Loucy (cell line): ENCODE measurements around the gene SAFB2.

Experiments used
- H2AFZ ChIP-seq: fragments of 200-600 bp; sonication (generic); 2 replicates; pipeline ENCODE4 v1.6.0; 2016; ENCODE audit warnings: antibody characterized with exemption, mild to moderate bottlenecking, low read length, moderate library complexity
- H3F3A ChIP-seq: fragments of 200-600 bp; 2 replicates; pipeline ENCODE4 v1.6.0; 2016; ENCODE audit warnings: antibody characterized with exemption, low read depth, mild to moderate bottlenecking
- H3K27me3 ChIP-seq: fragments of 200-600 bp; sonication (generic); 2 replicates; pipeline ENCODE4 v1.6.1; 2014; ENCODE audit warnings: low read length, mild to moderate bottlenecking; ENCODE audit not compliant: insufficient read depth, poor library complexity, severe bottlenecking
- H3K36me3 ChIP-seq: fragments of 200-600 bp; sonication (generic); 2 replicates; pipeline ENCODE4 v1.6.1; 2016; ENCODE audit warnings: low read length; ENCODE audit not compliant: insufficient read depth
- H3K4me1 ChIP-seq: fragments of 200-600 bp; sonication (generic); 2 replicates; pipeline ENCODE4 v1.5.1; 2014; ENCODE audit warnings: low read length, mild to moderate bottlenecking; ENCODE audit not compliant: insufficient read depth, poor library complexity, severe bottlenecking
- H3K4me2 ChIP-seq: fragments of 200-600 bp; sonication (generic); 2 replicates; pipeline ENCODE4 v1.6.0; 2014; ENCODE audit warnings: antibody characterized with exemption, low read length, low read depth, mild to moderate bottlenecking; ENCODE audit not compliant: poor library complexity, severe bottlenecking
- H3K4me3 ChIP-seq: fragments of 200-600 bp; sonication (generic); 2 replicates; pipeline ENCODE4 v1.5.1; 2014; ENCODE audit warnings: low read length, mild to moderate bottlenecking, mixed read lengths; ENCODE audit not compliant: poor library complexity, severe bottlenecking
- H3K79me2 ChIP-seq: fragments of 200-600 bp; sonication (generic); 2 replicates; pipeline ENCODE4 v1.6.1; 2014; ENCODE audit warnings: low read length; ENCODE audit not compliant: insufficient read depth
- H3K9ac ChIP-seq: fragments of 200-600 bp; sonication (generic); 2 replicates; pipeline ENCODE4 v1.6.0; 2014; ENCODE audit warnings: mild to moderate bottlenecking, low read depth, low read length, moderate library complexity; ENCODE audit not compliant: poor library complexity, severe bottlenecking
- H3K9me2 ChIP-seq: fragments of 200-600 bp; sonication (generic); replicated peaks from 2 replicates; pipeline ENCODE4 v1.6.1; 2016; ENCODE audit warnings: low read depth, low read length, mixed read lengths
- H3K9me3 ChIP-seq: fragments of 200-600 bp; sonication (generic); 2 replicates; pipeline ENCODE4 v1.6.1; 2014; ENCODE audit warnings: mild to moderate bottlenecking, antibody characterized with exemption, low read length, low read depth; ENCODE audit not compliant: insufficient read depth
- H4K20me1 ChIP-seq: fragments of 200-600 bp; sonication (generic); 2 replicates; pipeline ENCODE4 v1.6.0; 2014; ENCODE audit warnings: antibody characterized with exemption, low read length, mild to moderate bottlenecking; ENCODE audit not compliant: insufficient read depth, poor library complexity, severe bottlenecking
- EZH2phosphoT487 ChIP-seq: fragments of 200-600 bp; IDR thresholded peaks from 2 replicates; pipeline ENCODE4 v1.6.1; 2018; ENCODE audit warnings: antibody characterized with exemption, mild to moderate bottlenecking, moderate library complexity, borderline replicate concordance
- TF ChIP-seq, protein P1 (sequence below): fragments of 200-600 bp; sonication (generic); conservative IDR thresholded peaks from 2 replicates; pipeline ENCODE4 v1.5.1; 2014; ENCODE audit warnings: mild to moderate bottlenecking, antibody characterized with exemption, low read length

SAFB2 gene

GRCh38 chr19:5578097-5578846 lies 44.3 kb downstream of the SAFB2 start:
- Histone ChIP-seq H3K79me2 (no peaks in the 10 kb centered on the region), H3K9me2 (no peaks in the 10 kb centered on the region), H2AFZ (peak overlapping the region; percentile 17; the same call in 1 of the 2 replicates), H3K4me1 (peaks cover 16% of the 10 kb centered on the region), H3K9me3 (no peaks in the 10 kb centered on the region), H3K36me3 (no peaks in the 10 kb centered on the region), H3F3A (no peaks in the 10 kb centered on the region), H3K27me3 (no peaks in the 10 kb centered on the region), H3K4me3 (peak overlapping the region; percentile 27), H3K4me2 (peak overlapping the region; percentile 60), H3K9ac (peak overlapping the region; percentile 37), H4K20me1 (no peaks in the 10 kb centered on the region)
- no peak for TF ChIP-seq EZH2phosphoT487
- TF ChIP-seq, protein P1, sequence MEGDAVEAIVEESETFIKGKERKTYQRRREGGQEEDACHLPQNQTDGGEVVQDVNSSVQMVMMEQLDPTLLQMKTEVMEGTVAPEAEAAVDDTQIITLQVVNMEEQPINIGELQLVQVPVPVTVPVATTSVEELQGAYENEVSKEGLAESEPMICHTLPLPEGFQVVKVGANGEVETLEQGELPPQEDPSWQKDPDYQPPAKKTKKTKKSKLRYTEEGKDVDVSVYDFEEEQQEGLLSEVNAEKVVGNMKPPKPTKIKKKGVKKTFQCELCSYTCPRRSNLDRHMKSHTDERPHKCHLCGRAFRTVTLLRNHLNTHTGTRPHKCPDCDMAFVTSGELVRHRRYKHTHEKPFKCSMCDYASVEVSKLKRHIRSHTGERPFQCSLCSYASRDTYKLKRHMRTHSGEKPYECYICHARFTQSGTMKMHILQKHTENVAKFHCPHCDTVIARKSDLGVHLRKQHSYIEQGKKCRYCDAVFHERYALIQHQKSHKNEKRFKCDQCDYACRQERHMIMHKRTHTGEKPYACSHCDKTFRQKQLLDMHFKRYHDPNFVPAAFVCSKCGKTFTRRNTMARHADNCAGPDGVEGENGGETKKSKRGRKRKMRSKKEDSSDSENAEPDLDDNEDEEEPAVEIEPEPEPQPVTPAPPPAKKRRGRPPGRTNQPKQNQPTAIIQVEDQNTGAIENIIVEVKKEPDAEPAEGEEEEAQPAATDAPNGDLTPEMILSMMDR, result peak; percentile 87

DNA sequence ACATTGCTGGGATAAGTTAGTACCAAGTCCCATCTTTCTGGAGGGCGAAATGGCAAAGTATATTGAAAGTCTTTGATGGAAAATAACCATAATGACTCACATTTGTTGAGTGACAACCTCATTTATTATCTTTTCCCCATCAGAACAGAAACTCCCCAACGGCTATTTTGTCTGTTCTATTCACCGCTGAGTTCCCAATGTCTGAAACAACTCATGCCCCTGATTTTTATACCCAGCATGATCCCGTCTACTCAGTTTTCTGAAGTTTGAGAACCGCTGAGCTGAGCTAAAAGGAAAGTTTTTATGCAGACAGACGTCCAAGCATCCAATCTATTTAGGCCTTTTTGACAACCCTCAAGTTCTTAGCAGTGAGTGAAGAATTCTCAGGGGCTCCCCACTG lies 47.0 kb downstream of the SAFB2 start:
- TF ChIP-seq, protein P1, result no peak
- TF ChIP-seq EZH2phosphoT487, result no peak
- Histone ChIP-seq H2AFZ (no peak overlapping the region), H3K79me2 (no peaks in the 10 kb centered on the region), H3K4me3 (no peak overlapping the region), H3F3A (no peaks in the 10 kb centered on the region), H3K4me1 (peaks cover 15% of the 10 kb centered on the region), H3K27me3 (no peaks in the 10 kb centered on the region), H3K9me3 (no peaks in the 10 kb centered on the region), H4K20me1 (no peaks in the 10 kb centered on the region), H3K4me2 (no peak overlapping the region), H3K9me2 (no peaks in the 10 kb centered on the region), H3K9ac (no peak overlapping the region), H3K36me3 (no peaks in the 10 kb centered on the region)

DNA sequence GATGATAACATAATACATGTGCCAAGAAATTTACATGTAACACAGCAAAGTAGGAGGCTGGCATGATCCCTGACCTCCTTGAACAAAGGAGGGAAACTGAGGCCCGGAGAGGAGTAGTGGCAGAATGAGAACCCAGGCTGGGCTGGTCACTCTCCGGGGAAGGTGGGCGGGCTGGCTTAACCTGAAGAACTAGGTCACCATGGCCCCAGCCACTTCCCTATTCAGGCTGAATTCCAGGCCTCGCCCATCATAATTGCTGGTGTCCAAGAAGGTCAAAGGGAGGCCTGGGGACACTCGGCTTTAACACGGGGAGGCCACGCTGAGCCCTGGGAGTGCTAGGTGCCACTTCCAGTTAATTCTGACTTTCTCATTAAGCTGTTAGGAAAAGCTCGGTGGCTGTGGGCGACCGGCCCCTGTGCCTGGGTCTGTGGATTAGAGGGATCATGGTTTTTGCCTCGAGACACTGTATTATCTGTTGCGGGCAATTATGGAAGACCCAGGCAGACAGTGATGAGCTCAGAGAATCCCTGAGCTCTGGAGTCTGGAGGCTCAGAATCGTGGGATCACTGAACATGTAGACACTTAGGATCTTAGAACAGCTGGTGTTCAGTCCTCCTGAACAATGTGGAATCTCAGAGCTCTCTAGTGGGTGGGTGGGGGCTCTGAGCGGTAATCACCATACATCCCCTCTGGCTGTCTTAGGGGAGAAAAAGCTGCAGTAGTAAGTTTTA lies 49.9 kb downstream of the SAFB2 start:
- TF ChIP-seq, protein P1, result no peak
- TF ChIP-seq EZH2phosphoT487, result no peak
- H3F3A ChIP-seq, result no peaks in the 10 kb centered on the region
- no peaks in the 10 kb centered on the region for H4K20me1 ChIP-seq
- H3K4me2 ChIP-seq, result no peak overlapping the region
- no peak overlapping the region for H2AFZ ChIP-seq
- H3K79me2 ChIP-seq, result no peaks in the 10 kb centered on the region
- H3K9me2 ChIP-seq, result no peaks in the 10 kb centered on the region
- H3K36me3 ChIP-seq, result no peaks in the 10 kb centered on the region
- no peak overlapping the region for H3K9ac ChIP-seq
- H3K27me3 ChIP-seq, result no peaks in the 10 kb centered on the region
- no peak overlapping the region for H3K4me3 ChIP-seq
- H3K9me3 ChIP-seq, result no peaks in the 10 kb centered on the region
- no peaks in the 10 kb centered on the region for H3K4me1 ChIP-seq
